Type B pancreatic cell (in vitro differentiated cells): ENCODE results near the gene ADAT1. TPM values are rescaled to one million over a fixed set of nuclear protein-coding genes. Genes with fewer than 3 reads are reported as not detected.

Source experiments
- DNase-seq: peaks from one replicate; pipeline ENCODE4 v3.0.0; 2021; ENCODE audit warnings: mixed read lengths; ENCODE audit not compliant: unreplicated experiment; ENCODE audit errors: extremely low spot score
- H3K27ac Mint-ChIP-seq: 2 replicates; pipeline ENCODE4 v1.8.0; 2021; ENCODE audit warnings: mild to moderate bottlenecking, mixed read lengths
- H3K27me3 Mint-ChIP-seq: 2 replicates; pipeline ENCODE4 v1.8.0; 2021; ENCODE audit warnings: mixed read lengths
- H3K36me3 Mint-ChIP-seq: 2 replicates; pipeline ENCODE4 v1.8.0; 2021; ENCODE audit warnings: mixed read lengths
- H3K4me1 Mint-ChIP-seq: one replicate; pipeline ENCODE4 v1.8.0; 2021; ENCODE audit warnings: mixed read lengths; ENCODE audit not compliant: unreplicated experiment
- H3K4me3 Mint-ChIP-seq: 2 replicates; pipeline ENCODE4 v1.8.0; 2021; ENCODE audit warnings: mild to moderate bottlenecking, mixed read lengths
- H3K9me3 Mint-ChIP-seq: 2 replicates; pipeline ENCODE4 v1.8.0; 2021; ENCODE audit warnings: mixed read lengths
- CTCF ChIP-seq: fragments of 200-600 bp; sonication (generic); conservative IDR thresholded peaks from 2 replicates; pipeline ENCODE4 v1.5.0; 2021; ENCODE audit warnings: antibody characterized with exemption, mild to moderate bottlenecking
- total RNA-seq: library from RNA; stranded (reverse); gene quantifications from 2 replicates; pipeline ENCODE4 v1.2.1, GENCODE V29; 2021; ENCODE audit warnings: low replicate concordance

The ADAT1 gene
- total RNA-seq, 1 donor from 2014 or later, result 51.9 TPM

- Mint-ChIP-seq H3K9me3 (no peaks in the 10 kb centered on the region), H3K27me3 (no peaks in the 10 kb centered on the region), H3K4me3 (no peak overlapping the region), H3K36me3 (peaks cover 35% of the 10 kb centered on the region), H3K4me1 (peaks cover 11% of the 10 kb centered on the region), H3K27ac (no peak overlapping the region)
- no peak for DNase-seq
- TF ChIP-seq CTCF, result no peak
These were observed 17.5 kb upstream of the ADAT1 start for GRCh38 chr16:75640598-75640997.

- H3K4me1 Mint-ChIP-seq, result no peaks in the 10 kb centered on the region
- no peak for TF ChIP-seq CTCF
- no peaks in the 10 kb centered on the region for H3K27me3 Mint-ChIP-seq
- H3K4me3 Mint-ChIP-seq, result no peak overlapping the region
- DNase-seq, result no peak
- no peaks in the 10 kb centered on the region for H3K9me3 Mint-ChIP-seq
- H3K27ac Mint-ChIP-seq, result no peak overlapping the region
- H3K36me3 Mint-ChIP-seq, result peaks cover 36% of the 10 kb centered on the region
These were observed 12.0 kb upstream of the ADAT1 start for GRCh38 chr16:75635036-75635435.

GRCh38 chr16:75632857-75633256, 9.8 kb upstream of the ADAT1 start:
- H3K4me3 Mint-ChIP-seq, result no peak overlapping the region
- H3K27me3 Mint-ChIP-seq, result no peaks in the 10 kb centered on the region
- peak overlapping the region; percentile 72 for H3K27ac Mint-ChIP-seq
- H3K36me3 Mint-ChIP-seq, result peaks cover 36% of the 10 kb centered on the region
- H3K9me3 Mint-ChIP-seq, result no peaks in the 10 kb centered on the region
- H3K4me1 Mint-ChIP-seq, result no peaks in the 10 kb centered on the region
- no peak for TF ChIP-seq CTCF
- no peak for DNase-seq

- Mint-ChIP-seq H3K9me3 (no peaks in the 10 kb centered on the region), H3K27ac (no peak overlapping the region), H3K27me3 (no peaks in the 10 kb centered on the region), H3K4me1 (no peaks in the 10 kb centered on the region), H3K4me3 (no peak overlapping the region), H3K36me3 (peaks cover 34% of the 10 kb centered on the region)
- DNase-seq, result no peak
- no peak for TF ChIP-seq CTCF
These were observed 7.0 kb upstream of the ADAT1 start for GRCh38 chr16:75630052-75630451.

- Mint-ChIP-seq H3K4me1 (no peaks in the 10 kb centered on the region), H3K27me3 (no peaks in the 10 kb centered on the region), H3K4me3 (no peak overlapping the region), H3K36me3 (peaks cover 31% of the 10 kb centered on the region), H3K27ac (no peak overlapping the region), H3K9me3 (no peaks in the 10 kb centered on the region)
- no peak for DNase-seq
- no peak for TF ChIP-seq CTCF
These were observed 6.1 kb upstream of the ADAT1 start for GRCh38 chr16:75629132-75629531.

- DNase-seq, result no peak
- no peak overlapping the region for H3K27ac Mint-ChIP-seq
- H3K27me3 Mint-ChIP-seq, result no peaks in the 10 kb centered on the region
- H3K9me3 Mint-ChIP-seq, result no peaks in the 10 kb centered on the region
- no peak for TF ChIP-seq CTCF
- peaks cover 26% of the 10 kb centered on the region for H3K36me3 Mint-ChIP-seq
- H3K4me3 Mint-ChIP-seq, result no peak overlapping the region
- no peaks in the 10 kb centered on the region for H3K4me1 Mint-ChIP-seq
These were observed 5.3 kb upstream of the ADAT1 start for GRCh38 chr16:75628351-75628750.
